GM18505 (cell line): ENCODE measurements around the gene SLC17A9.

Experiments
- ATAC-seq: cut with Tn5 transposase; IDR thresholded peaks from one replicate; pipeline ENCODE4 v1.9.1; 2021; ENCODE audit not compliant: unreplicated experiment
- POLR2A ChIP-seq: IDR thresholded peaks from 4 replicates; pipeline ENCODE4 v1.6.1; 2011; ENCODE audit warnings: borderline replicate concordance; ENCODE audit not compliant: insufficient read depth, insufficient read length; ENCODE audit errors: extremely low read depth

Gene SLC17A9

GRCh38 chr20:62926229-62927127 is 26.0 kb upstream of the SLC17A9 start, which contains the start of gene DIDO1:
Gene DIDO1, minus strand, starts transcription at chr20:62926505.
- TF ChIP-seq POLR2A = peak; percentile 78
- ATAC-seq = peak; percentile 72

- no peak for TF ChIP-seq POLR2A
- no peak for ATAC-seq
These were observed 25.3 kb upstream of the SLC17A9 start for GRCh38 chr20:62927128-62927705.

DNA sequence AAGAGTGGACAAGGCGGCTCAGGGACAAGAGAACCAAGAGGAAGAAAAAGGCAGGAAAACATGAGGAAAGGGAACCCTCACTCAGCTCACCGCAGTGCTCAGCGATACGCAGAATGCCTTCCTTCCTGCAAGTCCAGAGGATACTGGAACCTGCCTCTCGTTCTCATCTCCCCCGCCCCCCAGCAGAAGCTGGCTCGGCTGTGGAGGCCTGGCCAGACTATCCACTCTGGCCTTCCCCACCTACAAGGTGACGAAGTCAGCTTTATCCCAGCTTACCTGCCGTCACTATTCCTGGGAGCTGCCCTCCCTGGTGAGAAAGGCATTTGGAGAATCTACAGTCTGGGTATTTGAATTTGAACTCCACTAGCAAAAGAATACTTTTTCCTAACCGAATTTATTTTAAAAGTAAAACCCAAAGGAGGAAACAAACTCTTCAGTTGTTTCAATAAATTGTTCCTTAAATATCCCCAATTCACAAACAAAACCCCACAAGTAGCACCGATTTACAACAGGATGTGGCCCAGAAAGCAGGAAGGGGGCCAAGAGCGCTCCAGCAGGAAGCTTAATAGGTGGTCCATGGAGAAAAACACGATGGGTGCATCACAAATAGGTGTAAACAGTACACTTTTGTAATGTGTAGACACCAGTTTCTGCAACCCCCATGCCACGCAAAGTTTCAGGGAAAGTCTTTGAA is 24.1 kb upstream of the SLC17A9 start:
- no peak for ATAC-seq
- TF ChIP-seq POLR2A = no peak

DNA sequence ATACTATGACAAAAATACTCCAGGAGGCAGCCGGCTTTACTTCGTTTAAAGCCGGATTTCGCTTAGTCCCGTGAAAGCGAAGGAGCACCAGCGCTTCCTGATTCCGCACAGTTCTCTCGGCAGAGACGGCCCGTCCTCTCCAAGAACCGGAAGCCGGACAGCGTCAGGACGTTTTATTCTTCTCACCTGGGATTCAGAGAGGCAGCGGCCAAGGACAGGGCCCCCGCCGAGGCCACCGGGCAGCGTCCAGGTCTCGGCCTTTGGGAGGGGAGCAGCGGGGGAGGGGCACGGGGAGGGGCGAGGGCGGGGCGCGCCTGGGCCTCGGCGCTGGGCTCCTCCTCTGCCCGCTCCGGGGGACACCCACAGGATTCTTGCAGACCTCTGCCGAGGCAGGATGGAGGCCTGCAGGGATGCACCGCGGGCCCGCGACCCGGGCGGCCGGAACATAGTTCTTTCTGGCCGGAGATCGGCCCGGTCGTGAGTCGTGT is 23.4 kb upstream of the SLC17A9 start:
- ATAC-seq = no peak
- TF ChIP-seq POLR2A = peak; percentile 36

- no peak for TF ChIP-seq POLR2A
- no peak for ATAC-seq
These were observed 21.0 kb upstream of the SLC17A9 start for GRCh38 chr20:62931464-62931863.

DNA sequence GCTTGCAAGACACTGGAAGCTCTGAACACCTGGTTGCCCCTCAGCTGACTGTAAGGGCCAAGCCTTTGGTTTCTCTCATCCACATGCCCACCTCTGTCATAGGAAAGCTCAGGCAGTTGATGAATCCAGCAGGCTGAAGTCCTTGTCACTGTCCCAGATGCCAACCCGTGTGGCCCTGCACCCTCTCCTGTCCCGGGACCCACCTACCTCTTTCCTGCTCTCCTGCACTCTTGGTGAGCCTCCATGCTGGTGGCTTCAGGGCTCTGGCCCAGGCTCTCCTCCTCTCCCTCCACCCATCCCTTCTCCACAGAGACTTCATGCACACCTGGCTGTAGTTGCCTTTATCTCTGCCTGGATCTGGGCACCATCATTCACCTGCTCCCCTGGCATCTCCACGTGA is 18.5 kb upstream of the SLC17A9 start:
- no peak for ATAC-seq

GRCh38 chr20:62935204-62935967 is 17.1 kb upstream of the SLC17A9 start:
- TF ChIP-seq POLR2A = no peak

More for the DNA sequence above, 18.5 kb upstream of the SLC17A9 start:
- no peak for TF ChIP-seq POLR2A

DNA sequence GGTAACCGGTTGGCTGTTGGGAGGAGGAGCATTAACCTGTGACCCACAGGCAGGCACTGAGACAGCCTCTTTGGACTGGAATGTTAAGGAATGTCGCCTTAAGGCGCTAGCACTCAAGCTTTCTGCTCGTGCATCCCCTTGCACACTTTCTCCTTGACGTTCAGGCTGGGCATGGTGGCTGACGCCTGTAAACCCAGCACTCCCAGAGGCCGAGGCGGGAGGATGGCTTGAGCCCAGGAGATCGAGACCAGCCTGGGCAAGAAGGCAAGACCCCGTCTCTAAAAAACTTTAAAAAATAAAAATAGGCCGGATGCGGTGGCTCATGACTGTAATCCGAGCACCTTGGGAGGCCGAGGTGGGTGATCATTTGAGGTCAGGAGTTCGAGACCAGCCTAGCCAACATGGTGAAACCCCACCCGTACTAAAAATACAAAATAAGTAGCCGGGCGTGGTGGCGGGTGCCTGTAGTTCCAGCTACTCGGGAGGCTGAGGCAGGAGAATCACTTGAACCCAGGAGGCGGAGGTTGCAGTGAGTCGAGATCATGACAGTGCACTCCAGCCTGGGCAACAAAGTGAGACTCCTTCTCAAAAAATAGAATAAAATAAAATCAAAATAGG is 16.4 kb upstream of the SLC17A9 start:
- no peak for ATAC-seq

More at GRCh38 chr20:62935204-62935967, 17.1 kb upstream of the SLC17A9 start:
- ATAC-seq = no peak

GRCh38 chr20:62937268-62938104 is 15.0 kb upstream of the SLC17A9 start:
- TF ChIP-seq POLR2A = peak; percentile 80
- peak; percentile 82 for ATAC-seq

More for the DNA sequence above, 16.4 kb upstream of the SLC17A9 start:
- no peak for TF ChIP-seq POLR2A

GRCh38 chr20:62938105-62938888 is 14.2 kb upstream of the SLC17A9 start, which contains the start of gene GID8:
Gene GID8, plus strand, starts transcription at chr20:62938147. Its CDS starts 3,356 bp downstream, at chr20:62941503.
- ATAC-seq = peak; percentile 46
- TF ChIP-seq POLR2A = no peak

DNA sequence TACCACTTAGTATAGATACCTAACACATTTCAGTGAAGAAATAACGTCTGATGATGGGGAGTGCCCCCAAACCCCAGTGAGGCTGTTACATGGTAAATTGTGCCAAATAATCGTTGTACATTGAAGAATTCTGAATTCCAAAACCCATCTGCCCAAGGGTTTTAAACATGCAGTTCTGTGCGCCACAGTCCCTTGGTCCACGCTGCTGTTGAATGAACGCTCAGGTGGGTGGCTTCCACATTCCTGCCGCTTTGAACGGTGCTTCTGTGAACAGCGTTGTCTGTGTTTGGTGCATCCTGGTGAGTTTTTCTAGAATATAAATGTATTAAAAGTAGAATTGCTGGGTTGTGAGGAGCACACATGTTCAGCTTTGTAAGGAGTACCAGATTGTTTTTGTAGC is 11.6 kb upstream of the SLC17A9 start:
- no peak for ATAC-seq
- TF ChIP-seq POLR2A = no peak
